Transverse colon (tissue), 4 donors: Measurements from ENCODE around the gene EYA3. TPM values are rescaled to one million over a fixed set of nuclear protein-coding genes. Genes with fewer than 3 reads are reported as not detected.

Source experiments
- DNase-seq: peaks from one replicate; pipeline ENCODE4 v3.0.0-alpha.2; 2019
- H3K27ac ChIP-seq, 4 donors: fragments of 200-600 bp; sonication (generic); 2 replicates each; pipeline ENCODE4 v1.5.1; 2016 to 2018; ENCODE audit warnings: inconsistent platforms in 4 of 4
- H3K27me3 ChIP-seq: fragments of 200-600 bp; sonication (generic); 2 replicates; pipeline ENCODE4 v1.5.1; 2017; ENCODE audit warnings: inconsistent platforms
- H3K36me3 ChIP-seq, 4 donors: fragments of 200-600 bp; sonication (generic); 2 replicates each; pipeline ENCODE4 v1.5.1; 2017 to 2019; ENCODE audit warnings: inconsistent platforms in 4 of 4
- H3K4me1 ChIP-seq, 4 donors: fragments of 200-600 bp; sonication (generic); 2 replicates each; pipeline ENCODE4 v1.5.1; 2017 to 2020; ENCODE audit warnings: inconsistent platforms in 4 of 4
- H3K4me3 ChIP-seq, 4 donors: fragments of 200-600 bp; sonication (generic); 1 replicate in 1 of 4; 2 replicates in 3 of 4; pipeline versions ENCODE4 v1.5.1 to v1.6.1; 2017 to 2019; ENCODE audit warnings: inconsistent platforms in 4 of 4
- H3K9me3 ChIP-seq, 2 donors: fragments of 200-600 bp; sonication (generic); 2 replicates each; pipeline ENCODE4 v1.5.1; 2017 to 2019; ENCODE audit warnings: inconsistent platforms in 2 of 2
- CTCF ChIP-seq, 5 experiments: fragments of 200-600 bp in 3 of 5; fragments of 450-650 bp in 2 of 5; sonication (generic) in 3 of 5; IDR thresholded peaks; 1 replicate in 2 of 5; 2 replicates in 3 of 5; pipeline ENCODE4 v1.5.1; 2016 to 2017; ENCODE audit warnings: antibody characterized with exemption in 5 of 5, inconsistent platforms in 3 of 5, mild to moderate bottlenecking in 2 of 5, moderate library complexity in 1 of 5
- EP300 ChIP-seq: sonication (generic); formaldehyde crosslinking; IDR thresholded peaks from one replicate; pipeline ENCODE4 v1.6.1; 2017; ENCODE audit warnings: antibody characterized with exemption, low read depth
- POLR2A ChIP-seq: fragments of 450-650 bp; IDR thresholded peaks from one replicate; pipeline ENCODE4 v1.6.1; 2016; ENCODE audit warnings: antibody characterized with exemption, mild to moderate bottlenecking, moderate library complexity
- POLR2AphosphoS5 ChIP-seq, 3 donors: sonication (generic); formaldehyde crosslinking; IDR thresholded peaks; one replicate each; pipeline ENCODE4 v1.6.1; 2016; ENCODE audit warnings: antibody characterized with exemption in 3 of 3
- WGBS, 2 donors: methylation state at CpG; one replicate each; pipeline ENCODE4 v1.1.5; 2018; ENCODE audit warnings: low coverage in 1 of 2; 5-methylcytosine and 5-hydroxymethylcytosine counted together
- in situ Hi-C, 4 donors: fragments of 200-750 bp; cut with MboI; loops; one replicate each; pipeline versions ENCODE4 v1.15.0 to v1.15.1; 2017; ENCODE audit warnings: low sequenced_read_pairs in 3 of 4, low pct_ligation_motif_present in 1 of 4, low pct_unique_long_range_greater_than_20kb in 1 of 4
- intact Hi-C: fragments of 100-400 bp; cut with DNase I; formaldehyde crosslinking; loops from one replicate; pipeline ENCODE4 v1.15.1; 2023; ENCODE audit warnings: low total_unique reads
- total RNA-seq, 4 donors: library from RNA; depleted of rRNA; stranded (reverse); fragments of >200 nt; gene quantifications; one replicate each; pipeline ENCODE4 v1.1.0, GENCODE V29; 2016

Gene EYA3
- total RNA-seq, 4 donors from 2014 or later: 14.6 to 50.2 (median 18.5) TPM

- in situ Hi-C loops: loop anchor here in 1 of 4 donors (10.0 kb wide), 1 partner anchor 110 kb away; no protein-coding TSS in a partner anchor
- H3K27me3 ChIP-seq: no peaks in the 10 kb centered on the region
- no peak for DNase-seq
- TF ChIP-seq EP300 (no peak), POLR2AphosphoS5 (IDR thresholded peaks at IDR 0.05) (no peak), POLR2A (no peak)
- peaks cover 0 to 8% (median 4%) of the 10 kb centered on the region in 4 donors for H3K36me3 ChIP-seq
- intact Hi-C loops: no loop called here
- H3K4me1 ChIP-seq: peaks cover 0 to 13% (median 8%) of the 10 kb centered on the region in 4 donors
- H3K9me3 ChIP-seq: no peaks in the 10 kb centered on the region
- no peak overlapping the region for H3K4me3 ChIP-seq
- no peak overlapping the region for H3K27ac ChIP-seq
These were observed 114.0 kb downstream of the EYA3 start for GRCh38 chr1:27974417-27974781.

- Histone ChIP-seq H3K27ac (no peak overlapping the region), H3K9me3 (no peaks in the 10 kb centered on the region), H3K4me3 (no peak overlapping the region), H3K4me1 (peaks cover 0 to 12% (median 9%) of the 10 kb centered on the region in 4 donors), H3K27me3 (no peaks in the 10 kb centered on the region), H3K36me3 (peaks cover 0 to 8% (median 4%) of the 10 kb centered on the region in 4 donors)
- 83 to 92% methylated on average over 4 of the region's 4 CpGs for WGBS, 2 donors
- in situ Hi-C loops (loop anchor here in 1 of 4 donors (10.0 kb wide), 1 partner anchor 109 kb away; no protein-coding TSS in a partner anchor), intact Hi-C loops (no loop called here)
- TF ChIP-seq CTCF (IDR thresholded peaks at IDR 0.05): no peak
- TF ChIP-seq POLR2A: no peak
- TF ChIP-seq EP300: no peak
- TF ChIP-seq POLR2AphosphoS5 (IDR thresholded peaks at IDR 0.05): no peak
- no peak for DNase-seq
These were observed 114.5 kb downstream of the EYA3 start for GRCh38 chr1:27973771-27974416.

- no peak overlapping the region for H3K27ac ChIP-seq
- intact Hi-C loops: no loop called here
- WGBS, 2 donors: 82 to 93% methylated on average over 4 of the region's 4 CpGs
These were observed 116.3 kb downstream of the EYA3 start for GRCh38 chr1:27972141-27972540.

GRCh38 chr1:27971674-27972073 is 116.7 kb downstream of the EYA3 start:
- peaks cover 0 to 16% (median 10%) of the 10 kb centered on the region in 4 donors for H3K4me1 ChIP-seq
- H3K36me3 ChIP-seq: peaks cover 0 to 12% (median 3%) of the 10 kb centered on the region in 4 donors
- DNase-seq: no peak
- no peaks in the 10 kb centered on the region for H3K9me3 ChIP-seq
- no peak overlapping the region for H3K27ac ChIP-seq
- TF ChIP-seq CTCF (IDR thresholded peaks at IDR 0.05) (no peak), POLR2A (no peak)
- in situ Hi-C loops: loop anchor here in 1 of 4 donors (10.0 kb wide), 1 partner anchor 107 kb away; no protein-coding TSS in a partner anchor
- no peak overlapping the region for H3K4me3 ChIP-seq
- intact Hi-C loops: no loop called here
- no peaks in the 10 kb centered on the region for H3K27me3 ChIP-seq

More at GRCh38 chr1:27972141-27972540, 116.3 kb downstream of the EYA3 start:
- in situ Hi-C loops: loop anchor here in 1 of 4 donors (10.0 kb wide), 1 partner anchor 107 kb away; no protein-coding TSS in a partner anchor
- Histone ChIP-seq H3K4me3 (no peak overlapping the region), H3K27me3 (no peaks in the 10 kb centered on the region), H3K4me1 (peaks cover 0 to 16% (median 10%) of the 10 kb centered on the region in 4 donors), H3K9me3 (no peaks in the 10 kb centered on the region), H3K36me3 (peaks cover 0 to 7% (median under 1%) of the 10 kb centered on the region in 4 donors)
- no peak for DNase-seq
- TF ChIP-seq POLR2AphosphoS5 (IDR thresholded peaks at IDR 0.05) (no peak), CTCF (IDR thresholded peaks at IDR 0.05) (no peak), EP300 (no peak), POLR2A (no peak)
